ENCODE results near the gene SVIL.

Gene SVIL

GRCh38 chr10:29649561-29650551 is 15.1 kb upstream of the SVIL start:
- no peak for TF ChIP-seq CTCF (IDR thresholded peaks at IDR 0.05; ENCODE audit: extremely low read depth, insufficient read depth, missing control alignments)
- DNase-seq (ENCODE audit: low spot score), result no peak
- in situ Hi-C loops (cut with MboI; ENCODE audit: low pct_unique_long_range_greater_than_20kb, low sequenced_read_pairs, unreplicated experiment), result no loop called here

- in situ Hi-C loops (cut with MboI; ENCODE audit: low pct_unique_long_range_greater_than_20kb, low sequenced_read_pairs, unreplicated experiment), result no loop called here
- DNase-seq (ENCODE audit: low spot score), result no peak
- TF ChIP-seq CTCF (IDR thresholded peaks at IDR 0.05; ENCODE audit: extremely low read depth, insufficient read depth, missing control alignments), result no peak
Observed at GRCh38 chr10:29648983-29649268, 14.2 kb upstream of the SVIL start.

GRCh38 chr10:29648114-29648982 is 13.6 kb upstream of the SVIL start:
- in situ Hi-C loops (cut with MboI; ENCODE audit: low pct_unique_long_range_greater_than_20kb, low sequenced_read_pairs, unreplicated experiment), result no loop called here
- DNase-seq (ENCODE audit: low spot score), result no peak
- no peak for TF ChIP-seq CTCF (IDR thresholded peaks at IDR 0.05; ENCODE audit: extremely low read depth, insufficient read depth, missing control alignments)

- no peak for TF ChIP-seq CTCF (IDR thresholded peaks at IDR 0.05; ENCODE audit: extremely low read depth, insufficient read depth, missing control alignments)
- no peak for DNase-seq (ENCODE audit: low spot score)
- in situ Hi-C loops (cut with MboI; ENCODE audit: low pct_unique_long_range_greater_than_20kb, low sequenced_read_pairs, unreplicated experiment), result no loop called here
Observed at GRCh38 chr10:29647478-29647877, 12.7 kb upstream of the SVIL start.

GRCh38 chr10:29646960-29647461 is 12.2 kb upstream of the SVIL start:
- DNase-seq (ENCODE audit: low spot score), result no peak
- in situ Hi-C loops (cut with MboI; ENCODE audit: low pct_unique_long_range_greater_than_20kb, low sequenced_read_pairs, unreplicated experiment), result no loop called here
- TF ChIP-seq CTCF (IDR thresholded peaks at IDR 0.05; ENCODE audit: extremely low read depth, insufficient read depth, missing control alignments), result no peak

- no peak for TF ChIP-seq CTCF (IDR thresholded peaks at IDR 0.05; ENCODE audit: extremely low read depth, insufficient read depth, missing control alignments)
- in situ Hi-C loops (cut with MboI; ENCODE audit: low pct_unique_long_range_greater_than_20kb, low sequenced_read_pairs, unreplicated experiment), result no loop called here
- no peak for DNase-seq (ENCODE audit: low spot score)
Observed at GRCh38 chr10:29646238-29646902, 11.6 kb upstream of the SVIL start.
